HPDE6-E6E7 (cell line): Measurements from ENCODE around the gene SETD1A.

ENCODE experiments used
- DNase-seq: peaks from one replicate; pipeline ENCODE4 v3.0.0; 2011; ENCODE audit warnings: missing footprints; ENCODE audit errors: extremely low spot score

The SETD1A gene

DNA sequence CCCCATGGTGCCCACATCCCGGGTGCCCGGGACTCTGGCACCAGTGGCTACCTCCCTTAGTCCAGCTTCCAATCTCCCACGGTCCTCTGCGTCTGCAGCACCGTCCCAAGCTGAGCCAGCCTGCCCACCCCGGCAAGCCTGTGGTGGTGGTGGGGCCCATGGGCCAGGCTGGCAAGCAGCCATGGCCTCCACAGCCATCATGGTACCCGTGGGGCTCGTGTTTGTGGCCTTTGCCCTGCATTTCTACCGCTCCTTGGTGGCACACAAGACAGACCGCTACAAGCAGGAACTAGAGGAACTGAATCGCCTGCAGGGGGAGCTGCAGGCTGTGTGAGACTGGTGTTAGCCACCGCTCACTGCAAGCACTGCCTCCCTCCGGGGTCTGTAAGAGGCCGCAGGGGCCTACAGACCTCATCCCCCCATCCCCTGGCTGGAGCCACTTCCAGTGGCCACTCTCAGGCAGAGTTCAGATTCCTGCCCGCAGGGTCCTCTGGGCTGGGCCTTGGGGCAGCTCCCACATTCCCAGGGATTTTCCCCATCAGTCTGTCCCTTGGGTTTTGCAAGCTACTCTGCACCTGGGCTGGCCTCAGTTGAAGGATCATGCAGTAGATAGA lies 3.9 kb upstream of the SETD1A start:
- DNase-seq, result no peak

DNA sequence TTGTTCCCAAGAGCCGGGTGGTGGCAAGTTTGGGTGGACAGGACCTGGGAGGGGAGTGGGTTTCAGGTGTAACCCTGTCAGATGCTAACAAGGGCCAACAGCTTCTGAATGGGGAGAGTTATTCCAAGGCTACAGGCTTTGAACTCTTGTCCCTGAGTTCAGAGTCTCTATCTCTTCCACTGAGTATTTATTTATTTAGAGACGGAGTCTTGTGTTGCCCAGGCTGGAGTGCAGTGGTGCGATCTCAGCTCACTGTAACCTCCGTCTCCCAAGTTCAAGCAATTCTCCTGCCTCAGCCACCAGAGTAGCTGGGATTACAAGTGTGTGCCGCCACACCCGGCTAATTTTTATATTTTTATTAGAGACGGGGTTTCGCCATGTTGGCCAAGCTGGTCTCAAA lies 2.6 kb upstream of the SETD1A start:
- DNase-seq, result no peak

DNA sequence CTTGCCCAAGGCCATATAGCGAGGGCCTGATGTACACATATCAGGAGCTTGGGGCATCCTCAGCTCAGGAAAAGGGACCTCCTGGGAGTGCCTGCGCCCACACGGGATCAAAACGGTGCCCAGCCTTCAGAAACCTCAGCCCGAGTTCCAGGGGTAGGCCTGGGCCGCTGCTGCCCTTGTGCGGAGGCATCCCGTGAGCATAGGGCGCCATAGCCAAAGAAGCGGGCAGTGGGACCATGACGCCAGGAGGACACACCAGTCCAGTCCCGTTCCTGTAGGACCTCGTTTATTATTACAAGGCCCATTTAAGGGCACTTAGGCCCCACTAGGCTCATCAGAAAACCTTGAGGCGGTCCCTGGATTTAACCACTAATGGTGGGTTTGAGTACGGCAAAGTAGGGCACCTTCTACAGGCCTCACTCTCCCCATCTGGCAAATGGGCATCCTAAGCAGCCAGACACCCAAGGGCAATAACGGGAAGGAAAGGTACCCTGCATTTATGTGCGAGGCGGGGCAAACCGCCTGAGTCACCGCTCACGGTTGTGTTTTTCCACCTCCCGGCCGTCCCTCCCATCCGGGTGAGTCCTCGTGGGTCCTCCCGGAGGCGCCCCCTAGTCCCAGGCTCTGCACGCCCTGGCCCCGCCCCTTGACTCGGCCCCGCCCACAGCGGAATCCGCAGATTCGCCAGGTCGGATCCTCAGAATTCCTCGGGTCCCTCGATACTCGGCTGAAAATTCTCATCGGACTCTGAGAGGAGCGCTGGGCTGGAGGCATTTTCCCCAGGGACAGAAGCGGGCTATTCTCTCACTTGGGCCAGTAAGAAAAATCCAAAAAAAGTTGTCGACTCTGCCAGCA lies 726 bp upstream of the SETD1A start:
- peak; percentile 66 for DNase-seq

DNA sequence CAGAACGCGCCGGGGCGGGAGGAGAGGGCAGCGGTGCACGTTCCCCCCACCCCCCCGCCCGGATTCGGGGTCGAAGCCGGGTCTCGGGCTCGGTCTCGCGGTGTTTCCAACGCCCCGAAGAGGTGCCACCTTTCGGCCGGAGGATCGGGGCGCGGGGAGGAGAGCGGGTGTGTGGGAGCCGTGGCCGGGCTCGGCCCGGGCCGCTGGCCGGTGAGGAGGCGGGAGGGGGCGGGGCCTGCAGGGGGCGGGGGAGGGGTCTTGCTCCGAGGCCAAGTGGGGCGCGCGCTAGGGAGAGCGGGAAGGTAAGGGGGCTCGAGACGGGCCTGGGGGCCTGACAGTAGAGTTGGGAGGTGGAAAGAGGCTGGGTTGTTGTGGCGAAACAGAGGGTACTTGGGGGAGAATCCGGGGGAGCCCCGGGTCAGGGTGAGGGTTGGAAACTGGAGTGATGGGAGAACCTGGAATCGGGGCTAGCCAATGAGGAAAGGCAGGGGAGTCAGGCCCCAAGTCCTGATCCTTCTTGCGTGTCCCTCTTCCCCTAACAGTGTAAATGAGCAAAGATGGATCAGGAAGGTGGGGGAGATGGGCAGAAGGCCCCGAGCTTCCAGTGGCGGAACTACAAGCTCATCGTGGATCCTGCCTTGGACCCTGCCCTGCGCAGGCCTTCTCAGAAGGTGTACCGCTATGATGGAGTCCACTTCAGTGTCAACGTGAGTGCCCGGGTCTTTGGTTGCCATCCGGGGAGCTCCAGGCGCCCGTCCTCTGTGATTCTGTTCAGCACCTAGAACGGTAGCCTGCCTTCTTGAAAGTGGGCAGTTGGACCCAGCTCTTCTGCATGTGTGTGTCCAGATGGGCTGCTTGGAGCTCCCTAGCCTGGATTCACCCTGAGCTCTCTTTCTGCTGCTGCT lies 873 bp downstream of the SETD1A start:
- DNase-seq, result peak; percentile 64

- no peak for DNase-seq
Measured at GRCh38 chr16:30961384-30961783, 3.8 kb downstream of the SETD1A start.

GRCh38 chr16:30963925-30964511 lies 6.5 kb downstream of the SETD1A start:
- no peak for DNase-seq

DNA sequence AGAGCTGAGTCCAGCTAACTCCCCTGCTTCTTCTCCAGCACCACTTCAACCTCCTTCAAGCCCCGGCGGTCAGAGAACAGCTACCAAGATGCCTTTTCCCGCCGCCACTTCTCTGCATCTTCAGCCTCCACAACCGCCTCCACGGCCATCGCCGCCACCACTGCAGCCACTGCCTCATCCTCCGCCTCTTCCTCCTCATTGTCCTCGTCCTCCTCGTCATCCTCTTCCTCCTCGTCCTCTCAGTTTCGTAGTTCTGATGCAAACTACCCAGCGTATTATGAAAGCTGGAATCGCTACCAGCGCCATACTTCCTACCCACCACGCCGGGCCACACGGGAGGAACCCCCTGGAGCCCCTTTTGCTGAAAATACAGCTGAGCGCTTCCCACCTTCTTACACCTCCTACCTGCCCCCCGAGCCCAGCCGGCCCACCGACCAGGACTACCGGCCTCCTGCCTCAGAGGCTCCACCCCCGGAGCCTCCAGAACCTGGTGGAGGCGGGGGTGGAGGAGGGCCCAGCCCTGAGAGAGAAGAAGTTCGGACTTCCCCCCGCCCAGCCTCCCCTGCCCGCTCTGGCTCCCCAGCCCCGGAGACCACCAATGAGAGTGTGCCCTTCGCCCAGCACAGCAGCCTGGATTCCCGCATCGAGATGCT lies 7.1 kb downstream of the SETD1A start:
- no peak for DNase-seq

- DNase-seq, result no peak
Measured at GRCh38 chr16:30965436-30965835, 7.9 kb downstream of the SETD1A start.

DNA sequence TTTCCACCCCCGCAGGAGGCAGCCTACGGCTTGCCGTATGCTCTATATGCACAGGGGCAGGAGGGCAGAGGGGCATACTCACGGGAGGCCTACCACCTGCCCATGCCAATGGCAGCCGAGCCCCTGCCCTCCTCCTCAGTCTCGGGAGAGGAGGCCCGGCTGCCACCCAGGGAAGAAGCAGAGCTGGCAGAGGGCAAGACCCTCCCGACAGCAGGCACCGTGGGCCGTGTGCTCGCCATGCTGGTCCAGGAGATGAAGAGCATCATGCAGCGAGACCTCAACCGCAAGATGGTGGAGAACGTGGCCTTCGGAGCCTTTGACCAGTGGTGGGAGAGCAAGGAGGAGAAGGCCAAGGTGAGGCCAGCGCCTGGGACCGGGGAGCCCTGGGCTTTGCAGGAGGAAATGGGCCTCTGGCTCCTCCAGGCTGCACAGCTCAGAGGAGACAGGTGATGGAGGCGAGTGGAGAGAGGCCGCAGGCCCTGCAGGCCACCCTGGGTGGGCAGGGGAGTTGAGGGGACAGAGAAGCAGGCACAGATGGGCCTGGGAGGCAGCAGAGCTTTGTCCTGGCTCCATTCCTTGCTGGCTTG lies 8.6 kb downstream of the SETD1A start:
- no peak for DNase-seq

- DNase-seq, result no peak
Measured at GRCh38 chr16:30967795-30968194, 10.2 kb downstream of the SETD1A start.

- no peak for DNase-seq
Measured at GRCh38 chr16:30969246-30969842, 11.8 kb downstream of the SETD1A start.

DNA sequence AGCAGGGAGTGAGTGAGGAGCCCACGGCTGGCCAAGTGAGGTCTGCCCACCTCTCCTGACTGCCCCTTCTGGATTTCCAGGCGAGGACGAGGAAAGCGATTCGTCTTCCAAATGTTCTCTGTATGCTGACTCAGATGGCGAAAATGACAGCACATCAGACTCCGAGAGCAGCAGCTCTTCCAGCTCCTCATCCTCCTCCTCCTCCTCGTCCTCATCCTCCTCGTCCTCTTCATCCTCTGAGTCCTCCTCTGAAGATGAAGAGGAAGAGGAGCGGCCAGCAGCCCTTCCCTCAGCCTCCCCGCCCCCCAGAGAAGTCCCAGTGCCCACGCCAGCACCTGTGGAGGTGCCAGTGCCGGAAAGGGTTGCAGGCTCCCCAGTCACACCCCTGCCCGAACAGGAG lies 13.7 kb downstream of the SETD1A start:
- no peak for DNase-seq

DNA sequence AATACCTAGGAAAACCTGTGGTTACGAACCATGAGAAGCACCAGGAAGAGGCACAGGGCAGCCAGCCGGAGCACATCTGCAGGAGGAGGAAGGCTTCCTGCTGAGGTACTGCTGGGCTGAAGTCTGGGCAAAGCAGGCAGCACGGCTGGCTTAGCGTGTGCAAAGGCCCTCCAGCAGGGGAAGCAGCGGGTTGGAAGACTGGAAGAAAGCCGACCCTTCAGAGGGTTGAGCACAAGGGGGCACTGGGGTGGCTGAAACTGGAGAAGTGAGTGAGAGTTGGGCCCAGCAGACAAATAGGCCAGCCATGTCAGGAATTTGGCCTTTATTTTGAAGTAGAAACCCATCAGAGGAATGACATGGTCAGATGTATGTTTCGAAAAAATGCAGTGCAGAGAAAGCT lies 15.3 kb downstream of the SETD1A start:
- no peak for DNase-seq

DNA sequence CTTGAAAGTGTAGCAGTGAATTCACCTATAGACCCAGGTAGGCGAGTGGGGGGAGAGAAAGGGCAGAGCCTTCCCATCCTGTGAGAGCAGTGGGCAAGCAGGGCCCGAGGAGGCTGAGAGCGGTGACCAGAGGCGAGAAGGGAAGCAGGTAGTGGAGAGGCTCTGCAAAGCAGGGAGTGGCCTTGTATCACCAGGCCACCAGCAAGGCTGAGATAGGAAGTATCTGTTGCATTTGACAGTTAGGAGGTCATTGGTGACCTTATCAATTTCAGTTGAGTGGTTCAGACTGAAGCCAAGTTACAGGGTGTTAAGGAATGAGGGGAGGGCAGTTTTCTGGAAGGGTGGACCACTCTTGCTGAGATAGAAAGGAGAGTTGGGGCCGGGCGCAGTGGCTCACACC lies 16.8 kb downstream of the SETD1A start:
- no peak for DNase-seq

DNA sequence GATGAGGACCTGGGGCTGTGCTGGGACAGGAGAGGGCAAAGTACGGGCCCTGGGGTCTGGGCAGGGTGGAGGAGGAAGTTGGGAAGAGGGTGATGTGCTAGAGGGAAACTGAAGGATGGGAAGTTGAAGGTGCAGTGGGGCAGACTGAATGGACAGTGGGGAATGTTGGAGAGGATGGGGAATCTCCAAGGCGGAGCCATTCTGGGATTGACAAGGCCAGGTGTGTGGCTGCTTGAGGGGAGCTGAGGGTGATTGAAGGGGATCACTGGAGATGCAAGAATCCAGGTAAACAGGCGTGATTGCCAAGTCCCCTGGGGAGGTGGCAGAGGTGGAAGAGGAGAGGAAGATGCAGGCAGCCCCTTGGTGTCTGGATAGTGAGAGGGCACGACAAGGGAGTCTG lies 18.9 kb downstream of the SETD1A start:
- no peak for DNase-seq

DNA sequence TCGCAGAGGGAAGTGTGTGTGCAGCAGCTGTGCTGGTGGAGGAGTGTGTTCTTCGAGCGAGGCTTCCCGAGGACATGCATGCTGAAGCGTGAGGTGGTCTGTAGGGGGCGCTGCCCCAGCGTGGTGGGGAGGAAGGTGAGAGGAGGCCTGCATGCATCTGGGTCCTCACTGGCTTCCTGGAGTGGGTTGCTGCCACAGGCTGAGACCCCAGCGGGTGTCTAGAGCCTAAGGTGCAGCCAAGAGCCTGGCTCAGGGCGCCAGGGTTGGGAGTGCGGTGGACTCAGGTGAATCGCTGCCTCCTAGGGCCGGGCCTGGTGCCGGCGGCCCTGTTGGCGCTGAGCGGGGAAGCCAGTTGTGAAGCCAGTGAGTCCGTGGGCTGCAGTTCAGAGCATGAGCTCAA lies 19.9 kb downstream of the SETD1A start:
- no peak for DNase-seq

GRCh38 chr16:30979170-30980022 lies 21.8 kb downstream of the SETD1A start:
- DNase-seq, result no peak

DNA sequence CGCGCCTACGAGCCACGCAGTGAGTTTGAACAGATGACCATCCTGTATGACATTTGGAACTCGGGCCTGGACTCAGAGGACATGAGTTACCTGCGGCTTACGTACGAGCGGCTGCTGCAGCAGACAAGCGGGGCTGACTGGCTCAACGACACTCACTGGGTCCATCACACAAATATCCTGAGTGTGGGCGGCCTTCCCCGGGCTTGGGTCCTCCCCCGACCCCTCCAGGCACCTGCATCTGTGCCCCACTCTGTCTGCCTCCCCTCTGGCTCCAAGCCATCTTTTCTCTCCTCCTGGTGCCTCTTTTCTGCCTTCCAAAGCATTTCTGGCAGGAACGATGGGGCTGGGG lies 22.4 kb downstream of the SETD1A start:
- DNase-seq, result no peak

GRCh38 chr16:30980434-30980833 lies 22.9 kb downstream of the SETD1A start:
- DNase-seq, result no peak

GRCh38 chr16:30980959-30981358 lies 23.4 kb downstream of the SETD1A start:
- DNase-seq, result no peak
